ENCODE data around the gene TRAF3IP3.

Gene TRAF3IP3

DNA sequence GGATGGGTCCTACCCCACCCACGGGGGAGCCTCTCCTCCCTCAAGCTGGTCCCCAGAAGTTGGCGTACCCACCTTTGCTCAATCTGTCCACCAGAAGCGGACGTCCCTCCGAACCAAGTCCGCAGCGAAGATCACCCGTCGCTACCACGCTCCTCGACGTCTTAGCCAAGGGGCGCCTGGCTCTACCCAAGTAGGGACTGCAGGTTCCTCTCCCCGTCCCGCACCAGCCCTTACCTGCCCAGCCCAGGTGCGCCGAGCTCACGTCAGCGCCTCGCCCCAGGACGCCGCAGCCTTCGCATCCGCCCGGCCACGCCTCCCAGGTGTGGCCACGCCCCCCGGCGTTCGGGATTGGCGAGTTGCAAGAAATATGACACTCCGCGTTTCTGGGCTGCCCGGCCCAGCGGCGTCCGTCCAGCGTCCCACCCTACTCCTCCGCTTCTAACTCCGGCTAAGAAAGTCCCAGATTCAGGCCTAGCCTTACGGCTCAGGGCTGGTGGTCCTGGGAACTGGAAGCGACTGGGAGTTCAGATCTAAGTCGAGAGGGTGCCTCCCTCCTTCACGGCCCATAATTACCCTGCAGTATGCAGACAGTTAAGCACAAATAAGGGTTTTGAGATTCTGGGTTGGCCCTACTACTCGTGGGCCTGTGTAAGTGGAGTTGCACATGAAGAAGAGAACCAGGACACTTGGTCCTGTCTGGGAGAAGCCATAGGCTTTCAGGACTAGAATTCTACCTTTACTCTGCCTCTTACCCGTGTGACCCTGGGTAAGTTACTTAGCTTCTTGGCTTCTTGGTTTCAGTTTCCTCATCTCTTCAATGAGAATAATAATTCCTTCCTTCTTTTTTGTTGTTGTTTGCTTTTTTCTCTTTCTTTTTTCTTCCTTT lies 50.3 kb downstream of the TRAF3IP3 start, which contains the start of gene IRF6:
TSS of gene IRF6 (minus strand) at position 268 of the 886 bp plus-strand sequence. CDS start 4,729 bp downstream, outside the sequence.
- peak within 1 kb of the TSS; percentile 53 for H3K4me3 ChIP-seq (ENCODE audit: low read length)
- peak within 1 kb of the TSS; percentile 17 for H3K9ac ChIP-seq (ENCODE audit: low read depth, low read length)
- H3K36me3 ChIP-seq (ENCODE audit: insufficient read depth, low read length), result no peaks in the 10 kb centered on the region
- peaks cover 20% of the 10 kb centered on the region for H3K4me1 ChIP-seq (ENCODE audit: control insufficient read depth, insufficient read depth, low read length)
- H3K9me3 ChIP-seq (replicated peaks; ENCODE audit: low read length), result no peaks in the 10 kb centered on the region
- peaks cover 28% of the 10 kb centered on the region for H3K27me3 ChIP-seq (ENCODE audit: control insufficient read depth, insufficient read depth, low read length)
- H3K4me2 ChIP-seq (ENCODE audit: low read length), result peak within 1 kb of the TSS; percentile 80

- peaks cover 20% of the 10 kb centered on the region for H3K4me1 ChIP-seq (ENCODE audit: control insufficient read depth, insufficient read depth, low read length)
- peak overlapping the region; percentile 23 for H3K4me2 ChIP-seq (ENCODE audit: low read length)
- peaks cover 15% of the 10 kb centered on the region for H3K27me3 ChIP-seq (ENCODE audit: control insufficient read depth, insufficient read depth, low read length)
- H3K36me3 ChIP-seq (ENCODE audit: insufficient read depth, low read length), result no peaks in the 10 kb centered on the region
- no peak overlapping the region for H3K9ac ChIP-seq (ENCODE audit: low read depth, low read length)
- no peak overlapping the region for H3K4me3 ChIP-seq (ENCODE audit: low read length)
- no peaks in the 10 kb centered on the region for H3K9me3 ChIP-seq (replicated peaks; ENCODE audit: low read length)
Measured at GRCh38 chr1:209807509-209807908, 51.7 kb downstream of the TRAF3IP3 start.

DNA sequence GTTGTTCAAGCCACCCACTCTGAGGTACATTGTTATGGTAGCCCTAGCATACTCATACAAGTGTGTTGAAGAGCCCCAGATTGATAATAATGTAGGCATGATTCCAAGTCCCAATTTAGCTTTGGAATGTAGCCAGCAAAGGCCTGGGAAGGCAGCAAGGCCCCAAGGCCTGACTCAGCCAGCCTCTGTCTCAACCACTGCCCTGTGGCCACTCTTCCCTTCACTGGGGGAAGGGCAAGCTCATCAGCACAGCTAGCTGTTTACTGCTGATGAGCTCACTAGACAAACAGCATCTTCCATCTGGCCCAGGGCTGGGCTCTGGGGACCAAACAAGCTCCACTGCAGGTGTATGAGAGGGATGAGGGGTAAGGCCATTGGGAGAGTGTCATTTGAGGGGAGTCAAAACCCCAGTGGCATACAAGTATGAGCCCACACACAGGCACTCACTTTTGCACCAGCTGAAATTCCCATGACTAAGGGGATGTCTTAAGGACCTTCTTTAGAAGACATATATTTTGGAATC lies 52.3 kb downstream of the TRAF3IP3 start:
- H3K9me3 ChIP-seq (replicated peaks; ENCODE audit: low read length), result no peaks in the 10 kb centered on the region
- no peak overlapping the region for H3K9ac ChIP-seq (ENCODE audit: low read depth, low read length)

DNA sequence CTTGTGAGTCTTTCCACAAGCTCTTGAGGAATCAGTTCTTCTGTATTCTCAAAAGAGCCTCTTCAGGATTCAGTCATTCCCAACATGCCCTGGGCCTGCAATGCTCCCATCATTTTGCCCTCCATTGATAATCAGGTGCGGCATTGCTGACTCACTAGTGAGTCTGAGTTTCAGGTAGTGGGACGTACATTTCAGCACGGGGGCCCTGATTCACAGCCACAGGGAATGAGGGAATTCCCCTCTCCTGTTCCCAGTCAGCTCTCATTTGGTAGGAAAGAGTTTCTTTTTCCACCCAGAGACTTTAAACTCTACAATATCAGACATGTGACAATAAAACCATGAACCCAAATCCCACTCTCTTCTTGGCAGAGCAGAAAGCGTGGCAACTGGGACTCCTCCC lies 53.8 kb downstream of the TRAF3IP3 start:
- no peaks in the 10 kb centered on the region for H3K36me3 ChIP-seq (ENCODE audit: insufficient read depth, low read length)
- H3K27me3 ChIP-seq (ENCODE audit: control insufficient read depth, insufficient read depth, low read length), result peaks cover 2% of the 10 kb centered on the region
- H3K4me1 ChIP-seq (ENCODE audit: control insufficient read depth, insufficient read depth, low read length), result peaks cover 20% of the 10 kb centered on the region
- no peaks in the 10 kb centered on the region for H3K9me3 ChIP-seq (replicated peaks; ENCODE audit: low read length)
- no peak overlapping the region for H3K9ac ChIP-seq (ENCODE audit: low read depth, low read length)
- H3K4me2 ChIP-seq (ENCODE audit: low read length), result no peak overlapping the region
- H3K4me3 ChIP-seq (ENCODE audit: low read length), result no peak overlapping the region

More for the DNA sequence above, 52.3 kb downstream of the TRAF3IP3 start:
- Histone ChIP-seq H3K4me3 (ENCODE audit: low read length) (no peak overlapping the region), H3K4me1 (ENCODE audit: control insufficient read depth, insufficient read depth, low read length) (peaks cover 20% of the 10 kb centered on the region), H3K4me2 (ENCODE audit: low read length) (peak overlapping the region; percentile 23), H3K27me3 (ENCODE audit: control insufficient read depth, insufficient read depth, low read length) (peaks cover 10% of the 10 kb centered on the region), H3K36me3 (ENCODE audit: insufficient read depth, low read length) (no peaks in the 10 kb centered on the region)

DNA sequence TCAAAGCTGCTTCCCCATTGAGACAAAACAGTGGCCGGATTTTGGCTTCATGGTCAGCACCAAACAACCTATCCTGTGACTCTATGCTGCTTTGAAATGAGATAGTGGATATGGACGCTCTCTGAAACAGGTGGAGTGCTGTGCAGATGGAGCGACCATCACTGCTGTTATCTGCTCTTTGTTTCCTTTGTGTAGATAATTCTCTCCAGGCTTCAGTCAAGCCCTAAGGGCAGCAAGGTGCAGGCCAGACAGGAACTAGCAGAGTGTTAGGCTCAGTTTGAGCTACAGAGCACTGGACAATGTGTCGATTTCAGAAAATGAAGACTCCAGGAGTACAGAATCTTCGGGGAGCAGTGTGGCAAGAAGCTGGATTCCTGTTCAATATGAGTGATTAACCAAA lies 54.9 kb downstream of the TRAF3IP3 start:
- H3K4me2 ChIP-seq (ENCODE audit: low read length), result no peak overlapping the region
- H3K9ac ChIP-seq (ENCODE audit: low read depth, low read length), result no peak overlapping the region
- no peaks in the 10 kb centered on the region for H3K9me3 ChIP-seq (replicated peaks; ENCODE audit: low read length)
- H3K4me3 ChIP-seq (ENCODE audit: low read length), result no peak overlapping the region
- no peaks in the 10 kb centered on the region for H3K36me3 ChIP-seq (ENCODE audit: insufficient read depth, low read length)
- no peaks in the 10 kb centered on the region for H3K27me3 ChIP-seq (ENCODE audit: control insufficient read depth, insufficient read depth, low read length)
- peaks cover 19% of the 10 kb centered on the region for H3K4me1 ChIP-seq (ENCODE audit: control insufficient read depth, insufficient read depth, low read length)

- Histone ChIP-seq H3K4me1 (ENCODE audit: control insufficient read depth, insufficient read depth, low read length) (no peaks in the 10 kb centered on the region), H3K9me3 (replicated peaks; ENCODE audit: low read length) (no peaks in the 10 kb centered on the region), H3K36me3 (ENCODE audit: insufficient read depth, low read length) (no peaks in the 10 kb centered on the region), H3K9ac (ENCODE audit: low read depth, low read length) (no peak overlapping the region), H3K4me2 (ENCODE audit: low read length) (no peak overlapping the region), H3K27me3 (ENCODE audit: control insufficient read depth, insufficient read depth, low read length) (peaks cover 4% of the 10 kb centered on the region), H3K4me3 (ENCODE audit: low read length) (no peak overlapping the region)
Measured at GRCh38 chr1:209813902-209814301, 58.0 kb downstream of the TRAF3IP3 start.

GRCh38 chr1:209815490-209815889 lies 59.6 kb downstream of the TRAF3IP3 start:
- Histone ChIP-seq H3K4me2 (ENCODE audit: low read length) (no peak overlapping the region), H3K9ac (ENCODE audit: low read depth, low read length) (no peak overlapping the region), H3K36me3 (ENCODE audit: insufficient read depth, low read length) (no peaks in the 10 kb centered on the region), H3K4me1 (ENCODE audit: control insufficient read depth, insufficient read depth, low read length) (no peaks in the 10 kb centered on the region), H3K27me3 (ENCODE audit: control insufficient read depth, insufficient read depth, low read length) (peaks cover 6% of the 10 kb centered on the region), H3K4me3 (ENCODE audit: low read length) (no peak overlapping the region), H3K9me3 (replicated peaks; ENCODE audit: low read length) (no peaks in the 10 kb centered on the region)

- Histone ChIP-seq H3K9ac (ENCODE audit: low read depth, low read length) (no peak overlapping the region), H3K4me3 (ENCODE audit: low read length) (no peak overlapping the region), H3K36me3 (ENCODE audit: insufficient read depth, low read length) (no peaks in the 10 kb centered on the region), H3K4me2 (ENCODE audit: low read length) (no peak overlapping the region), H3K27me3 (ENCODE audit: control insufficient read depth, insufficient read depth, low read length) (peaks cover 6% of the 10 kb centered on the region), H3K9me3 (replicated peaks; ENCODE audit: low read length) (no peaks in the 10 kb centered on the region), H3K4me1 (ENCODE audit: control insufficient read depth, insufficient read depth, low read length) (no peaks in the 10 kb centered on the region)
Measured at GRCh38 chr1:209815931-209816341, 60.1 kb downstream of the TRAF3IP3 start.

DNA sequence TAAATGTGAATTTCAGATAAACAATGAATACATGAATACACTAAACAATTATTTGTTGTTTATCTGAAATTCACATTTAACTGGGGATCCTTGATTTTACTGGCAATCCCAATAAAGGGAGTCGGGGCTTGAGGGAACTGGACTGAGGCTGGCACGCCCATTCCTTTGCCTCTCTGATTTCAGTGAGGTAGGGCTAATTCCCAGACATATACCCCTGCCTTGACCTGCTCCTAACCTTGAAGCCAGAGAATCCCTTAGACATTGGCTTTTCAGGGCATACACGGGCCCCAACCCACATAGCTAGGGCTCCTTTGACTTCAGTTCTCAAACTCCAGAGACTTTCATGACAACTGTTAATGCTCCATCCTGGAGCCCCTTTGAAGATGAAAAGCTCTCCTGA lies 61.1 kb downstream of the TRAF3IP3 start:
- Histone ChIP-seq H3K36me3 (ENCODE audit: insufficient read depth, low read length) (no peaks in the 10 kb centered on the region), H3K9ac (ENCODE audit: low read depth, low read length) (no peak overlapping the region), H3K27me3 (ENCODE audit: control insufficient read depth, insufficient read depth, low read length) (peaks cover 6% of the 10 kb centered on the region), H3K4me2 (ENCODE audit: low read length) (no peak overlapping the region), H3K9me3 (replicated peaks; ENCODE audit: low read length) (no peaks in the 10 kb centered on the region), H3K4me1 (ENCODE audit: control insufficient read depth, insufficient read depth, low read length) (no peaks in the 10 kb centered on the region), H3K4me3 (ENCODE audit: low read length) (no peak overlapping the region)

GRCh38 chr1:209817691-209818090 lies 61.8 kb downstream of the TRAF3IP3 start:
- no peaks in the 10 kb centered on the region for H3K36me3 ChIP-seq (ENCODE audit: insufficient read depth, low read length)
- H3K9ac ChIP-seq (ENCODE audit: low read depth, low read length), result no peak overlapping the region
- no peak overlapping the region for H3K4me3 ChIP-seq (ENCODE audit: low read length)
- H3K9me3 ChIP-seq (replicated peaks; ENCODE audit: low read length), result no peaks in the 10 kb centered on the region
- H3K27me3 ChIP-seq (ENCODE audit: control insufficient read depth, insufficient read depth, low read length), result peaks cover 6% of the 10 kb centered on the region
- peaks cover 3% of the 10 kb centered on the region for H3K4me1 ChIP-seq (ENCODE audit: control insufficient read depth, insufficient read depth, low read length)
- no peak overlapping the region for H3K4me2 ChIP-seq (ENCODE audit: low read length)

- H3K4me2 ChIP-seq (ENCODE audit: low read length), result no peak overlapping the region
- no peak overlapping the region for H3K9ac ChIP-seq (ENCODE audit: low read depth, low read length)
- H3K27me3 ChIP-seq (ENCODE audit: control insufficient read depth, insufficient read depth, low read length), result peaks cover 6% of the 10 kb centered on the region
- H3K4me1 ChIP-seq (ENCODE audit: control insufficient read depth, insufficient read depth, low read length), result peaks cover 15% of the 10 kb centered on the region
- H3K36me3 ChIP-seq (ENCODE audit: insufficient read depth, low read length), result no peaks in the 10 kb centered on the region
- H3K4me3 ChIP-seq (ENCODE audit: low read length), result no peak overlapping the region
- no peaks in the 10 kb centered on the region for H3K9me3 ChIP-seq (replicated peaks; ENCODE audit: low read length)
Measured at GRCh38 chr1:209819058-209819457, 63.2 kb downstream of the TRAF3IP3 start.

Data from skeletal muscle satellite cell (primary cell).